Sigmoid colon (tissue), 4 donors: Measurements from ENCODE around the gene UTF1.

Experiments used
- CTCF ChIP-seq, 4 experiments: fragments of 450-650 bp in 3 of 4; fragments of 200-600 bp in 1 of 4; IDR thresholded peaks; one replicate each; pipeline ENCODE4 v1.5.1; 2016 to 2019; ENCODE audit warnings: antibody characterized with exemption in 4 of 4, mild to moderate bottlenecking in 3 of 4, moderate library complexity in 2 of 4
- EP300 ChIP-seq, 4 donors: sonication (generic); formaldehyde crosslinking; IDR thresholded peaks; one replicate each; pipeline ENCODE4 v1.6.1; 2017; ENCODE audit warnings: antibody characterized with exemption in 4 of 4
- POLR2A ChIP-seq, 2 donors: fragments of 450-650 bp; IDR thresholded peaks; one replicate each; pipeline ENCODE4 v1.6.1; 2016; ENCODE audit warnings: antibody characterized with exemption in 2 of 2, mild to moderate bottlenecking in 2 of 2, moderate library complexity in 2 of 2
- POLR2AphosphoS5 ChIP-seq, 4 donors: sonication (generic); formaldehyde crosslinking; IDR thresholded peaks; one replicate each; pipeline ENCODE4 v1.6.1; 2017; ENCODE audit warnings: antibody characterized with exemption in 4 of 4

DNA sequence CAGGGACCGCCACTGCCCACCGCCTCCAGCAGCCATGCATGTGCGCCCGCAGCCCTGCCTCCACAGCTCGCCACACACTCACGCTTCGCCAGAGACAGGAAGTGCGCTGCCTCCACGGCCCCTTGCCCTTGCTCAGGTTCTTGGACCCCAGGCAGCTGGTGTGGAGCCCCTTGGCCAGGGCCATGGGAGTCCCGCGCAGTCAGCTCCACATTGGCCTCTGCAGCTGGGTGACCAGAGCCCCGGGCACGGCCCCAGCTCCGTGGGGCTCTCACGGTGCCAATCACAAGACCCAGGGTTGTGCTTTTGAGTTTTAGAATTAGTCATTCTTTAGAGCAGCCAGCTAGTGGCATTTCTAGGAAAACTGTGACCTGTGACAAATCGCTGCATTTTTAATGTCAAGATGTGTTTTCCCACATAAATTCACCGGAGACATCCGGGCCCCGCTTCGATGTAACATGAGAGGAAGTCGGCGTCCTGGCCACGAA, 4.3 kb upstream of the UTF1 start:
- no peak for TF ChIP-seq CTCF (IDR thresholded peaks at IDR 0.05)
- no peak for TF ChIP-seq EP300 (IDR thresholded peaks at IDR 0.05)
- no peak for TF ChIP-seq POLR2AphosphoS5 (IDR thresholded peaks at IDR 0.05)
- TF ChIP-seq POLR2A (IDR thresholded peaks at IDR 0.05), result no peak
